ENCODE measurements around the gene ANK3. TPM values are rescaled to one million over a fixed set of nuclear protein-coding genes. Genes with fewer than 3 reads are reported as not detected.

ANK3 gene
- polyA plus RNA-seq, 1 experiment = 0.13 TPM

DNA sequence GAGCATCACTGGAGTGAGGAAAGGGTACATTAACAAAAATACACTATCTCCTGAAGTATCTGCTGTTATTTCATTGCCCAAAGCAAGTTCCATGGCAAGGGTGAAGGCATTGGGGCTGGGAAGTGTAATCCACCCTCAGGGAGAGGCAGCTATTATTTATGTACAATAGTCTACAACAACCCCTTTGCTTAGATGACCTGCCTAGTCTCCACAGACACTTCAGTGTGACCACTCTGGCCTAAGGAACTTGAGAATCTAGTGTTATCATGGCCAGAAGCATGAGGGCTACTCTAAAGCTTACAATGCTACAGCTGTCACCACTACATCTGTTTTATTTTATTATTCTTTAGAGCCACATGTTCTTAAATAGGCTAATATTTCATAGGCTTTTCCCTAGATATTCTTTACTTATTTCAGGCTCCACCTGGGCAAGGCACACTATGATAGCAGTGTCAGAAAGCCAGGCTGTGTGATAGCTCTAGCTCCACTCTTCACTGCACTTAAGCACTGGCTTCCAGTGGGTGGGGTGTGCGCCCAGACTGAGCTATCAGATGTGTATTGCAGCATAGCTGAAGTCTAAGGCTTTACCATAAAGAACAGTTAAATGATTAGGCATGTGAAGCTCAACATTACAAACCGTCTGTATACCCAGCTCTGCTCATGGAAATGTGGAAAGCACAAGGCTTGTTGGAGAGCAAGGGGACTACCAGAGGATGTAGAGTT is 366.4 kb downstream of the ANK3 start:
- no peak for DNase-seq (ENCODE audit: low read depth)
- ChIA-PET CTCF (interaction anchor here (1.2 kb wide), 1 partner anchor 192 kb away, joined by 3 read pairs; no protein-coding TSS in a partner anchor), POLR2A (no interaction called here)
- Histone ChIP-seq H3K27me3 (ENCODE audit: control insufficient read depth, insufficient read depth, low read length) (no peaks in the 10 kb centered on the region), H3K36me3 (ENCODE audit: control insufficient read depth, insufficient read depth, low read length) (no peaks in the 10 kb centered on the region), H3K4me3 (ENCODE audit: low read depth, low read length) (no peak overlapping the region)
- no peak for TF ChIP-seq CTCF (IDR thresholded peaks at IDR 0.05; ENCODE audit: insufficient read depth, low read depth, low read length)

DNA sequence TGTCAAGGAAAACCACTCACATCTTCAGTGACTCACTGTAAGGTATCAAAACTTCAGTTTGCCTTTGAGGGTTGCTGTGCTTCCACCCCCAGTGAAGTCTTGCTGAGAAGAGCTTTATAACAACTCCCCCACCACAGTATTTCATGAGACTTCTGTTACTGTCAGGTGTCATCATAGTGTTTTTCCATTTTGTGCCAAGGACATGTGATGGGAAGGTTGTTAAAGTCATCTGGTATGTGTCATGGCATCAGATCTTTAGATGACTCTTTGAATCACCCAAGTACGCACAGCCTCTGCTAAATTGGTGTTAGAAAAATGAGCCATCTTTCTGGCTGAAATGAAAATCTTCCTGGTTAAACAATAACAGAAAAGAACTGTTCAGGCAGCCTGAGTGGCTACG is 368.3 kb downstream of the ANK3 start:
- H3K4me3 ChIP-seq (ENCODE audit: low read depth, low read length) = no peak overlapping the region
- DNase-seq (ENCODE audit: low read depth) = no peak
- CTCF ChIA-PET = interaction anchor here (1.1 kb wide), 1 partner anchor 28 kb away, joined by 3 read pairs; no protein-coding TSS in a partner anchor
- no peak for TF ChIP-seq CTCF (IDR thresholded peaks at IDR 0.05; ENCODE audit: insufficient read depth, low read depth, low read length)
- no peaks in the 10 kb centered on the region for H3K27me3 ChIP-seq (ENCODE audit: control insufficient read depth, insufficient read depth, low read length)
- no peaks in the 10 kb centered on the region for H3K36me3 ChIP-seq (ENCODE audit: control insufficient read depth, insufficient read depth, low read length)
- POLR2A ChIA-PET = no interaction called here

GRCh38 chr10:60016794-60017193 is 372.9 kb downstream of the ANK3 start:
- no peaks in the 10 kb centered on the region for H3K27me3 ChIP-seq (ENCODE audit: control insufficient read depth, insufficient read depth, low read length)
- no peaks in the 10 kb centered on the region for H3K36me3 ChIP-seq (ENCODE audit: control insufficient read depth, insufficient read depth, low read length)
- no peak for TF ChIP-seq CTCF (IDR thresholded peaks at IDR 0.05; ENCODE audit: insufficient read depth, low read depth, low read length)
- ChIA-PET POLR2A (no interaction called here), CTCF (no interaction called here)
- DNase-seq (ENCODE audit: low read depth) = no peak
- H3K4me3 ChIP-seq (ENCODE audit: low read depth, low read length) = no peak overlapping the region

DNA sequence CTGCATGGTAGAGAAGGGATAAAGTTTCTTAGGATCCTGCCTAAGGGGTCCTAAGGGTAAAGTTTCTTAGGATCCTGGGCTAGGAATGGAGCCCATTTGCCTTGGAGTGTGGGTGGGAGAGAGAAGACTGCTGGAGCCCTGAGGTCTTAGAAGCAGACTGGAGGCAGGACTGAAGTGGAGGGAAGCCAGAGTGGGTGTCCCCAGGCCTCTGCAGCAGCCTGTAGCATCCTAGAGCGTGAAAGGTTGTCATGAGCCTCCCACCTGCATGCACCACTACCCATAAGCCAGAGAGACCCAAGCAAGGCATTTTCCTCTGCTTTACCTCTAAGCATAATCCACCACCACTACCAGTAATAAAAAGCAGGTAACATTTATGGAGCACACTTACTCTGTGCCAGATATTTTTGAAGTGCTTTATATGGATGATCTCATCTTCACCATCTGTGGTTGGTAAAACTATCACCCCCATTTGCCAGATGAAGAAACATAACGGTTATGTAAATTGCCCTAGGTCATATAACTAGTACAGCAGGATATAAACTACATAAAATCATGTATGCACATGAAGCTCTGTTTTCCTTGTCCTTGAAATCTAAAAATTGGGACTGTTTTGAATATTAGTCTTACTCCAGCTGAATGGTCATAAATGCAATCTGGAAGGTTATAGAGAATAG is 379.8 kb downstream of the ANK3 start:
- no peaks in the 10 kb centered on the region for H3K27me3 ChIP-seq (ENCODE audit: control insufficient read depth, insufficient read depth, low read length)
- DNase-seq (ENCODE audit: low read depth) = no peak
- H3K36me3 ChIP-seq (ENCODE audit: control insufficient read depth, insufficient read depth, low read length) = no peaks in the 10 kb centered on the region
- CTCF ChIA-PET = interaction anchor here (1.0 kb wide), 1 partner anchor 12 kb away, joined by 3 read pairs; no protein-coding TSS in a partner anchor
- POLR2A ChIA-PET = no interaction called here
- no peak overlapping the region for H3K4me3 ChIP-seq (ENCODE audit: low read depth, low read length)
- no peak for TF ChIP-seq CTCF (IDR thresholded peaks at IDR 0.05; ENCODE audit: insufficient read depth, low read depth, low read length)

GRCh38 chr10:60009276-60009675 is 380.4 kb downstream of the ANK3 start:
- ChIA-PET POLR2A (no interaction called here), CTCF (no interaction called here)
- no peak for DNase-seq (ENCODE audit: low read depth)
- Histone ChIP-seq H3K4me3 (ENCODE audit: low read depth, low read length) (no peak overlapping the region), H3K36me3 (ENCODE audit: control insufficient read depth, insufficient read depth, low read length) (no peaks in the 10 kb centered on the region), H3K27me3 (ENCODE audit: control insufficient read depth, insufficient read depth, low read length) (no peaks in the 10 kb centered on the region)
- no peak for TF ChIP-seq CTCF (IDR thresholded peaks at IDR 0.05; ENCODE audit: insufficient read depth, low read depth, low read length)

Measured in BJ (cell line).